HepG2 (cell line): ENCODE results near the gene MYADML2.

ENCODE experiments used
- CBX2 ChIP-seq, 2 experiments: fragments of 200-600 bp in 1 of 2; sonication (generic); formaldehyde crosslinking in 1 of 2; IDR thresholded peaks; 2 replicates each; pipeline versions ENCODE4 v1.7.0 to v1.8.1; 2018 to 2022; ENCODE audit warnings: low read depth in 2 of 2, low read length in 1 of 2, mild to moderate bottlenecking in 1 of 2, missing genetic modification reagents in 1 of 2
- HMG20A ChIP-seq: IDR thresholded peaks from 2 replicates; pipeline ENCODE4 v1.6.1; 2016; ENCODE audit warnings: borderline replicate concordance
- KLF16 ChIP-seq, 2 experiments: sonication (generic) in 1 of 2; formaldehyde crosslinking in 1 of 2; IDR thresholded peaks; 2 replicates each; pipeline versions ENCODE4 v1.6.1 to v1.8.0; 2016 to 2023; ENCODE audit warnings: missing genetic modification reagents in 2 of 2, missing compliant biosample characterization in 1 of 2
- NONO ChIP-seq, 2 experiments: fragments of 450-650 bp in 1 of 2; sonication (generic) in 1 of 2; formaldehyde crosslinking in 1 of 2; IDR thresholded peaks in 1 of 2; conservative IDR thresholded peaks in 1 of 2; 2 replicates each; pipeline versions ENCODE4 v1.6.1 to v1.8.0; 2017 to 2022; ENCODE audit warnings: mild to moderate bottlenecking in 1 of 2, missing genetic modification reagents in 1 of 2, moderate library complexity in 1 of 2
- TF ChIP-seq, protein P1 (sequence below): sonication (generic); formaldehyde crosslinking; IDR thresholded peaks from 2 replicates; pipeline ENCODE4 v1.5.0; 2020; ENCODE audit warnings: mild to moderate bottlenecking, missing genetic modification reagents, moderate library complexity
- TF ChIP-seq, protein P2 (sequence below): sonication (generic); formaldehyde crosslinking; IDR thresholded peaks from 2 replicates; pipeline ENCODE4 v1.8.0; 2022; ENCODE audit warnings: mild to moderate bottlenecking, missing genetic modification reagents; ENCODE audit not compliant: insufficient replicate concordance
- TF ChIP-seq, protein P3 (sequence below): sonication (generic); formaldehyde crosslinking; IDR thresholded peaks from 2 replicates; pipeline ENCODE4 v1.5.0; 2020; ENCODE audit warnings: mild to moderate bottlenecking, missing genetic modification reagents

DNA sequence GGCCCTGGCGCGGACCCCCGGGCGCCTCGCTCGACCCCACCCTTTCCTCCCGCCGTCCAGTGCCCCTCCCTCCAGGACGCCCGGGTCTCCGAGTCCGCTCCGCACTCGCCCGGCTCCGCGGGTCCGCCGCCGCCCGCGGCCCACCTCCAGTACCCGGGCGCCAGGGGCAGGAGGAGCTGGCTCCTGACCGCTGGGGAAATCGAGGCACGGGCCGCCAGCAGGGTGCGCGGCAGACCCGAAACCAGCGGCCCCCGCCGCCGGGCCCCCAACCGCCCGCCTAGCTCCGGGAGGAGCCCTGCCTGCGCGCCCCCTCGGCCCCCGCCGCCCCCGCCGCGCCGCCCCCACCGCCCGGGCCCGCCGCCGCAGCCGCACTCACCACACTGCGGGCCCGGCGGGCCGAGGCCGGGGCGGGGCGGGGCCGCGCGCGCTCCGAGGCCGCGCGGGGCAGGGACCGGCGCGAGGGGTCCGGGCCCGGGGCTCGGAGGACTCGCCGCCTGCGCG is 19.8 kb downstream of the MYADML2 start:
- TF ChIP-seq HMG20A (CRISPR knock-in tag) (no peak), CBX2 (IDR thresholded peaks at IDR 0.05; ENCODE audit: low read depth, low read length) (no peak), CBX2 (CRISPR knock-in tag; IDR thresholded peaks at IDR 0.05; ENCODE audit: low read depth) (no peak), NONO (IDR thresholded peaks at IDR 0.05) (no peak), NONO (CRISPR knock-in tag; conservative IDR thresholded peaks at IDR 0.05) (no peak), KLF16 (CRISPR knock-in tag; IDR thresholded peaks at IDR 0.05) (no peak)
- TF ChIP-seq, protein P1, sequence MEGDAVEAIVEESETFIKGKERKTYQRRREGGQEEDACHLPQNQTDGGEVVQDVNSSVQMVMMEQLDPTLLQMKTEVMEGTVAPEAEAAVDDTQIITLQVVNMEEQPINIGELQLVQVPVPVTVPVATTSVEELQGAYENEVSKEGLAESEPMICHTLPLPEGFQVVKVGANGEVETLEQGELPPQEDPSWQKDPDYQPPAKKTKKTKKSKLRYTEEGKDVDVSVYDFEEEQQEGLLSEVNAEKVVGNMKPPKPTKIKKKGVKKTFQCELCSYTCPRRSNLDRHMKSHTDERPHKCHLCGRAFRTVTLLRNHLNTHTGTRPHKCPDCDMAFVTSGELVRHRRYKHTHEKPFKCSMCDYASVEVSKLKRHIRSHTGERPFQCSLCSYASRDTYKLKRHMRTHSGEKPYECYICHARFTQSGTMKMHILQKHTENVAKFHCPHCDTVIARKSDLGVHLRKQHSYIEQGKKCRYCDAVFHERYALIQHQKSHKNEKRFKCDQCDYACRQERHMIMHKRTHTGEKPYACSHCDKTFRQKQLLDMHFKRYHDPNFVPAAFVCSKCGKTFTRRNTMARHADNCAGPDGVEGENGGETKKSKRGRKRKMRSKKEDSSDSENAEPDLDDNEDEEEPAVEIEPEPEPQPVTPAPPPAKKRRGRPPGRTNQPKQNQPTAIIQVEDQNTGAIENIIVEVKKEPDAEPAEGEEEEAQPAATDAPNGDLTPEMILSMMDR (CRISPR knock-in tag): no peak
- TF ChIP-seq, protein P2, sequence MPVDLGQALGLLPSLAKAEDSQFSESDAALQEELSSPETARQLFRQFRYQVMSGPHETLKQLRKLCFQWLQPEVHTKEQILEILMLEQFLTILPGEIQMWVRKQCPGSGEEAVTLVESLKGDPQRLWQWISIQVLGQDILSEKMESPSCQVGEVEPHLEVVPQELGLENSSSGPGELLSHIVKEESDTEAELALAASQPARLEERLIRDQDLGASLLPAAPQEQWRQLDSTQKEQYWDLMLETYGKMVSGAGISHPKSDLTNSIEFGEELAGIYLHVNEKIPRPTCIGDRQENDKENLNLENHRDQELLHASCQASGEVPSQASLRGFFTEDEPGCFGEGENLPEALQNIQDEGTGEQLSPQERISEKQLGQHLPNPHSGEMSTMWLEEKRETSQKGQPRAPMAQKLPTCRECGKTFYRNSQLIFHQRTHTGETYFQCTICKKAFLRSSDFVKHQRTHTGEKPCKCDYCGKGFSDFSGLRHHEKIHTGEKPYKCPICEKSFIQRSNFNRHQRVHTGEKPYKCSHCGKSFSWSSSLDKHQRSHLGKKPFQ: no peak
- TF ChIP-seq, protein P3, sequence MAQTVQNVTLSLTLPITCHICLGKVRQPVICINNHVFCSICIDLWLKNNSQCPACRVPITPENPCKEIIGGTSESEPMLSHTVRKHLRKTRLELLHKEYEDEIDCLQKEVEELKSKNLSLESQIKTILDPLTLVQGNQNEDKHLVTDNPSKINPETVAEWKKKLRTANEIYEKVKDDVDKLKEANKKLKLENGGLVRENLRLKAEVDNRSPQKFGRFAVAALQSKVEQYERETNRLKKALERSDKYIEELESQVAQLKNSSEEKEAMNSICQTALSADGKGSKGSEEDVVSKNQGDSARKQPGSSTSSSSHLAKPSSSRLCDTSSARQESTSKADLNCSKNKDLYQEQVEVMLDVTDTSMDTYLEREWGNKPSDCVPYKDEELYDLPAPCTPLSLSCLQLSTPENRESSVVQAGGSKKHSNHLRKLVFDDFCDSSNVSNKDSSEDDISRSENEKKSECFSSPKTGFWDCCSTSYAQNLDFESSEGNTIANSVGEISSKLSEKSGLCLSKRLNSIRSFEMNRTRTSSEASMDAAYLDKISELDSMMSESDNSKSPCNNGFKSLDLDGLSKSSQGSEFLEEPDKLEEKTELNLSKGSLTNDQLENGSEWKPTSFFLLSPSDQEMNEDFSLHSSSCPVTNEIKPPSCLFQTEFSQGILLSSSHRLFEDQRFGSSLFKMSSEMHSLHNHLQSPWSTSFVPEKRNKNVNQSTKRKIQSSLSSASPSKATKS (CRISPR knock-in tag): no peak
